ENCODE results near the gene ARHGEF2. TPM values are rescaled to one million over a fixed set of nuclear protein-coding genes. Genes with fewer than 3 reads are reported as not detected.

Gene ARHGEF2
- total RNA-seq, 1 experiment from 2014 or later, result 90.1 TPM

- no peak overlapping the region for H3K9ac ChIP-seq (ENCODE audit: low read length)
- TF ChIP-seq POLR2A (IDR thresholded peaks at IDR 0.05; ENCODE audit: borderline replicate concordance, extremely low read depth, insufficient read depth, insufficient read length), result no peak
- TF ChIP-seq MAX (IDR thresholded peaks at IDR 0.05), result no peak
- TF ChIP-seq CTCF (IDR thresholded peaks at IDR 0.05 in 2 of 3, conservative IDR thresholded peaks at IDR 0.05 in 1 of 3; ENCODE audit: borderline replicate concordance in 1 of 3, insufficient read depth in 1 of 3, low read depth in 2 of 3, low read length in 2 of 3), result no peak
- TF ChIP-seq ATF3 (IDR thresholded peaks at IDR 0.05), result no peak
- TF ChIP-seq CBX3 (IDR thresholded peaks at IDR 0.05; ENCODE audit: low read depth), result no peak
- TF ChIP-seq ZNF274 (IDR thresholded peaks at IDR 0.05; ENCODE audit: low read depth, low read length), result no peak
- TF ChIP-seq SIN3A (IDR thresholded peaks at IDR 0.05; ENCODE audit: low read depth), result no peak
- no peak for TF ChIP-seq FOSL1 (IDR thresholded peaks at IDR 0.05; ENCODE audit: low read depth)
- TF ChIP-seq JUND (IDR thresholded peaks at IDR 0.05), result no peak
- no peak for TF ChIP-seq SRF (IDR thresholded peaks at IDR 0.05; ENCODE audit: low read depth)
- TF ChIP-seq SP1 (IDR thresholded peaks at IDR 0.05; ENCODE audit: low read depth), result no peak
- TF ChIP-seq EZH2phosphoT487 (IDR thresholded peaks at IDR 0.05; ENCODE audit: borderline replicate concordance), result no peak
- no peak for TF ChIP-seq RAD21 (IDR thresholded peaks at IDR 0.05; ENCODE audit: low read depth)
- no peak for TF ChIP-seq CEBPB (IDR thresholded peaks at IDR 0.05; ENCODE audit: low read depth)
- ATAC-seq (no peak), DNase-seq (ENCODE audit: low read depth, low spot score) (no peak)
- H3K4me3 ChIP-seq (replicated peaks in 1 of 2; ENCODE audit: low read depth in 1 of 2, low read length in 2 of 2), result no peak overlapping the region
- no peaks in the 10 kb centered on the region for H3K9me3 ChIP-seq (ENCODE audit: control insufficient read depth in 1 of 2, insufficient read depth in 1 of 2, low read depth in 1 of 2, low read length in 2 of 2)
- no peak overlapping the region for H3K4me2 ChIP-seq (ENCODE audit: low read length)
- no peak overlapping the region for H3K27ac ChIP-seq (ENCODE audit: low read depth, low read length)
- H2AFZ ChIP-seq (ENCODE audit: low read depth, low read length, poor library complexity, severe bottlenecking), result no peak overlapping the region
- ChIA-PET CTCF (interaction anchor here (0.8 to 3.4 kb wide), 5 partner anchors 10 to 82 kb away, joined by 4 to 22 read pairs (median 6); partner anchors contain the start of gene RXFP4), POLR2A (interaction anchor here (0.7 to 3.0 kb wide), 7 partner anchors 21 to 1297 kb away, joined by 3 to 20 read pairs (median 7); partner anchors contain the start of gene KHDC4), RAD21 (ENCODE audit: low non-redundant PET in 1 of 2, low total read pairs in 2 of 2, uncharacterized antibody in 2 of 2, unreplicated experiment in 2 of 2) (interaction anchor here (0.6 to 1.2 kb wide), 3 partner anchors 22 to 45 kb away, joined by 3 to 4 read pairs (median 3); no protein-coding TSS in a partner anchor)
- H3K79me2 ChIP-seq (ENCODE audit: insufficient read depth, low read length), result no peaks in the 10 kb centered on the region
- intact Hi-C loops (cut with micrococcal nuclease), result no loop called here
- no peaks in the 10 kb centered on the region for H3K36me3 ChIP-seq (ENCODE audit: control insufficient read depth in 1 of 2, insufficient read depth in 2 of 2, low read length in 2 of 2)
- H3K27me3 ChIP-seq (ENCODE audit: insufficient read depth, low read length), result no peaks in the 10 kb centered on the region
- no peaks in the 10 kb centered on the region for H3K9me2 ChIP-seq (ENCODE audit: insufficient read depth)
- H3K4me1 ChIP-seq (ENCODE audit: control insufficient read depth in 1 of 2, insufficient read depth in 2 of 2, low read length in 2 of 2), result peaks cover 29 to 35% of the 10 kb centered on the region in 2 experiments
- H4K20me1 ChIP-seq (ENCODE audit: insufficient read depth), result no peaks in the 10 kb centered on the region
- no TSS peak for BruUV-seq (replicated peaks)
These were observed 6.0 kb upstream of the ARHGEF2 start for GRCh38 chr1:155984341-155984740.
